ENCODE results near the gene SHROOM3. TPM values are rescaled to one million over a fixed set of nuclear protein-coding genes. Genes with fewer than 3 reads are reported as not detected.

SHROOM3 gene
- total RNA-seq, 4 donors from 2014 or later = 44.4 to 101 (median 88.5) TPM

DNA sequence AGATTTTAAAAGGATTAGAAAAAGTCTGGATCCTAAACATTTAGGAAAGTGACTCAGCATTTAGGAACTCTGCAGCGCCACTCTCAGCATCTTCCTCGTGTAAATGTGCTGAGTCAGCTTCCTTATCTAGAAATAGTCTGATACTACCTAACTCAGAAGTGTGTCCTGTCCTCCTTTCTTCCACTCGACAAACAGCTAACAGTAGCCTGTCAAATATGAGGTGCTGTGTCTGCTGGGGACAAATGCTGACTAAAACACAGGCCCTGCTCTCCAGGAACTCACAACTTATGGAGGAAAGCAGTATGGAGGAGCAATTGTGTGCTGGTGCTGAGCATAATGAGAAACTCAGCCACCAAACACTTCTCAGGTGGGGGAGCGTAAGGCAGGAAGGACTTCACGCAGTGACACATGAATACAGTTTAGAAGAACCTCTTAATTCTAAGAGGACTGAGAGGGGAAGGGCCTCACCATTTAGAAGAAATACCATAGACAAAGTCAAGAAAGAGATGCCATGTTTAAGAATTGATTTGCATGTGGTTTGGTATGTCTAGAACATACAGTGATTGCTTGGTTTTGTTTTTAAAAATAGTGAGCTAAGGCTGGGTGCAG is 337.6 kb downstream of the SHROOM3 start:
- no peak for DNase-seq (ENCODE audit: extremely low spot score)
- H3K27ac ChIP-seq (replicated peaks in 1 of 4) = no peak overlapping the region
- TF ChIP-seq POLR2A (IDR thresholded peaks at IDR 0.05; ENCODE audit: low read depth) = no peak
- no peak for TF ChIP-seq EP300 (IDR thresholded peaks at IDR 0.05)
- TF ChIP-seq, protein P1, sequence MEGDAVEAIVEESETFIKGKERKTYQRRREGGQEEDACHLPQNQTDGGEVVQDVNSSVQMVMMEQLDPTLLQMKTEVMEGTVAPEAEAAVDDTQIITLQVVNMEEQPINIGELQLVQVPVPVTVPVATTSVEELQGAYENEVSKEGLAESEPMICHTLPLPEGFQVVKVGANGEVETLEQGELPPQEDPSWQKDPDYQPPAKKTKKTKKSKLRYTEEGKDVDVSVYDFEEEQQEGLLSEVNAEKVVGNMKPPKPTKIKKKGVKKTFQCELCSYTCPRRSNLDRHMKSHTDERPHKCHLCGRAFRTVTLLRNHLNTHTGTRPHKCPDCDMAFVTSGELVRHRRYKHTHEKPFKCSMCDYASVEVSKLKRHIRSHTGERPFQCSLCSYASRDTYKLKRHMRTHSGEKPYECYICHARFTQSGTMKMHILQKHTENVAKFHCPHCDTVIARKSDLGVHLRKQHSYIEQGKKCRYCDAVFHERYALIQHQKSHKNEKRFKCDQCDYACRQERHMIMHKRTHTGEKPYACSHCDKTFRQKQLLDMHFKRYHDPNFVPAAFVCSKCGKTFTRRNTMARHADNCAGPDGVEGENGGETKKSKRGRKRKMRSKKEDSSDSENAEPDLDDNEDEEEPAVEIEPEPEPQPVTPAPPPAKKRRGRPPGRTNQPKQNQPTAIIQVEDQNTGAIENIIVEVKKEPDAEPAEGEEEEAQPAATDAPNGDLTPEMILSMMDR (IDR thresholded peaks at IDR 0.05) = no peak
- no peak for TF ChIP-seq POLR2AphosphoS5 (IDR thresholded peaks at IDR 0.05)
- 70% methylated on average over 5 of the region's 5 CpGs for WGBS
- intact Hi-C loops (cut with DNase I) = no loop called here
- no peaks in the 10 kb centered on the region for H3K9me3 ChIP-seq
- peaks cover 0 to 11% (median 7%) of the 10 kb centered on the region in 4 donors for H3K4me1 ChIP-seq
- H3K4me3 ChIP-seq = no peak overlapping the region
- no peaks in the 10 kb centered on the region for H3K27me3 ChIP-seq
- H3K36me3 ChIP-seq = peaks cover 12 to 37% (median 22%) of the 10 kb centered on the region in 4 donors

DNA sequence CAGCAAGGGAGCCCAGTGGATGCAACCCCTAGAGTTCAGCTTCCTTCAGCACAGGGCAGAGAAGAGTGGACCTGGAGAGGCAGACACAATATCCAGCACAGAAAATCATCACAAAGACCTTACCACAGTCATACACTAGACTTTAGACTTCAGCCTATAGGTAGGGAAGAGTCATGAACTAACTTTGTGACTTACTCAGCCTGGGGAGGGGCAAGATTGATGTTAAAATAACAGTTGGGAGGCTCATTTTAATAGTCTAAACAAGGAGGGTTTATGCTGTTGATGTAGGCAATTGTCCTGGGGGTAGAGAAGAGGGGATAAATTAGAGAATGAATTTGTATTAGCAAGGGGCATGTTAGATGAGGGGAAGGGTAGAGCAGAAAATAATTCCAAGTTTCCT is 338.7 kb downstream of the SHROOM3 start:
- intact Hi-C loops (cut with DNase I) = no loop called here

GRCh38 chr4:76779740-76780459 is 344.9 kb downstream of the SHROOM3 start:
- peaks cover 0 to 7% (median 5%) of the 10 kb centered on the region in 4 donors for H3K4me1 ChIP-seq
- TF ChIP-seq, protein P1 (IDR thresholded peaks at IDR 0.05) = no peak
- TF ChIP-seq POLR2A (IDR thresholded peaks at IDR 0.05; ENCODE audit: low read depth) (no peak), EP300 (IDR thresholded peaks at IDR 0.05) (no peak), POLR2AphosphoS5 (IDR thresholded peaks at IDR 0.05) (no peak)
- intact Hi-C loops (cut with DNase I) = no loop called here
- no peaks in the 10 kb centered on the region for H3K27me3 ChIP-seq
- peaks cover 0 to 34% (median 7%) of the 10 kb centered on the region in 4 donors for H3K36me3 ChIP-seq
- H3K4me3 ChIP-seq = no peak overlapping the region
- WGBS = 76% methylated on average over 9 of the region's 9 CpGs
- DNase-seq (ENCODE audit: extremely low spot score) = no peak
- no peak overlapping the region for H3K27ac ChIP-seq (replicated peaks in 1 of 4)
- no peaks in the 10 kb centered on the region for H3K9me3 ChIP-seq

More for the DNA sequence above, 338.7 kb downstream of the SHROOM3 start:
- H3K36me3 ChIP-seq = peaks cover 12 to 48% (median 24%) of the 10 kb centered on the region in 4 donors
- no peaks in the 10 kb centered on the region for H3K4me1 ChIP-seq
- no peaks in the 10 kb centered on the region for H3K9me3 ChIP-seq
- TF ChIP-seq POLR2AphosphoS5 (IDR thresholded peaks at IDR 0.05) (no peak), EP300 (IDR thresholded peaks at IDR 0.05) (no peak), POLR2A (IDR thresholded peaks at IDR 0.05; ENCODE audit: low read depth) (no peak)
- TF ChIP-seq, protein P1 (IDR thresholded peaks at IDR 0.05) = no peak
- no peak overlapping the region for H3K27ac ChIP-seq (replicated peaks in 1 of 4)
- no peak overlapping the region for H3K4me3 ChIP-seq
- no peak for DNase-seq (ENCODE audit: extremely low spot score)
- no peaks in the 10 kb centered on the region for H3K27me3 ChIP-seq

DNA sequence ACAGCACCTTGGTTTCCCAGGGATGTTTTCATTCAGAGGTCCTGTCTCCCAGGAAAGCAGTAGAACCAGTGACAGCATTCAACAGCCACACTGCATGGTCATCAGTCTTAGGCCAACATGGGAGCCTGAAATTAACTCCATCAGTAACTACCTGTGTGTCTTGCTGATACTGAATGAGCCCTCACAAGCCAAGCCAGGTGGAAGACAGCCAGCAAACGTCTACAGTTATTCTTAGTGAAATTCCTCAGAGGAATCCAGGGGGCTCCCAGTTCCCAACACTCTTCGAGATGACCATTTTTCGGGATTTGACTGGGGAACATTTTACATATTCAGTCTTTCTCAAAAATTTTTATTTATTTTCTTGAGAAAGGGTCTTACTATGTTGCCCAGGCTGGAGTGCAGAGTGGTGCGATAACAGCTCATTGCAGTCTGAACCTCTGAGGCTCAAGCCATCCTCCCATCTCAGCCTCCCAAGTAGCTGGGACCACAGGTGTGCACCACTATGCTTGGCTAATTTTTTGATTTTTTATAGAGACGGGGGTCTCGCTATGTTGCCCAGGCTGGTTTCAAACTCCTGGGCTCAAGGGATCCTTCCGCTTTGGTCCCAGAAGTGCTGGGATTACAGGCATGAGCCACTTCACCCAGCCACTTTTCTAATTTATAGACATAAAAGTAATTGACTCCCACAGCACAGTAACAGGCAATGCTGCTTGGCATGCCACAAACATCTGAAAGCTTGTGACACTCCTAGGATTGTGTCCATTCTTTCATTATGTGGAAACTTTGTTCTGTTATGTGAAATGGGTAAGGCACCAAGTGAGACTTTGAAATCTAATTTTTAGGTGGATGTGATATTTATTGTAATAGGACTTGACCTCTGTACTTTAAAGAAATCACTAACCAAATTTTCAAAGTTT is 346.0 kb downstream of the SHROOM3 start:
- Histone ChIP-seq H3K4me3 (no peak overlapping the region), H3K36me3 (peaks cover 0 to 34% (median 7%) of the 10 kb centered on the region in 4 donors), H3K27ac (replicated peaks in 1 of 4) (no peak overlapping the region), H3K4me1 (peaks cover 0 to 7% (median 5%) of the 10 kb centered on the region in 4 donors), H3K9me3 (no peaks in the 10 kb centered on the region), H3K27me3 (no peaks in the 10 kb centered on the region)
- intact Hi-C loops (cut with DNase I) = no loop called here
- 92% methylated on average over 7 of the region's 7 CpGs for WGBS
- no peak for TF ChIP-seq POLR2A (IDR thresholded peaks at IDR 0.05; ENCODE audit: low read depth)
- TF ChIP-seq, protein P1 (IDR thresholded peaks at IDR 0.05) = no peak
- no peak for DNase-seq (ENCODE audit: extremely low spot score)

Measured in esophagus muscularis mucosa (tissue), 4 donors.